KOPT-K1 (cell line): ENCODE data around the gene LRRC75B.
"Not testable (repeated sequence)": the region's sequence is repeated elsewhere in the genome, so short reads cannot be mapped to it uniquely, and the experiment has no call there.

Experiments
- H3K27ac ChIP-seq: fragments of 200-600 bp; sonication (generic); 2 replicates; pipeline ENCODE4 v1.5.1; 2016; ENCODE audit warnings: antibody characterized with exemption, mild to moderate bottlenecking, low read depth, low read length; ENCODE audit not compliant: poor library complexity, severe bottlenecking
- H3K36me3 ChIP-seq: fragments of 200-600 bp; sonication (generic); 2 replicates; pipeline ENCODE4 v1.5.1; 2017; ENCODE audit warnings: antibody characterized with exemption, mild to moderate bottlenecking, low read length, moderate library complexity; ENCODE audit not compliant: insufficient read depth
- H3K9me3 ChIP-seq: fragments of 200-600 bp; sonication (generic); 2 replicates; pipeline ENCODE4 v1.5.1; 2017; ENCODE audit warnings: antibody characterized with exemption, low read length, mild to moderate bottlenecking; ENCODE audit not compliant: insufficient read depth, poor library complexity, severe bottlenecking

The LRRC75B gene, protein sequence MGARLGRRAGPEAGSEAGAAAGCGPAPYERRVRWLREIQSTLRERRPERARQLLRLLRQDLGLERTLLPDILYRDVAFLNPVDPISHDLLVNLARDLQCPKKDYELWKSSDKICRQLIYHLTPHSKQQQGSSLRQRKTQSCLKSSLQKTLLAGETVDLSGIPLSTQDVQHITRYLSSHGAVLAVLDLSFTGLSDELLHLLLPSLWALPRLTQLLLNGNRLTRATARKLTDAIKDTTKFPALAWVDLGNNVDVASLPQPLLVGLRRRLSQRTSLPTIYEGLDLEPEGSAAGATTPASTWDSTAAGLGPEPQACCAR

DNA sequence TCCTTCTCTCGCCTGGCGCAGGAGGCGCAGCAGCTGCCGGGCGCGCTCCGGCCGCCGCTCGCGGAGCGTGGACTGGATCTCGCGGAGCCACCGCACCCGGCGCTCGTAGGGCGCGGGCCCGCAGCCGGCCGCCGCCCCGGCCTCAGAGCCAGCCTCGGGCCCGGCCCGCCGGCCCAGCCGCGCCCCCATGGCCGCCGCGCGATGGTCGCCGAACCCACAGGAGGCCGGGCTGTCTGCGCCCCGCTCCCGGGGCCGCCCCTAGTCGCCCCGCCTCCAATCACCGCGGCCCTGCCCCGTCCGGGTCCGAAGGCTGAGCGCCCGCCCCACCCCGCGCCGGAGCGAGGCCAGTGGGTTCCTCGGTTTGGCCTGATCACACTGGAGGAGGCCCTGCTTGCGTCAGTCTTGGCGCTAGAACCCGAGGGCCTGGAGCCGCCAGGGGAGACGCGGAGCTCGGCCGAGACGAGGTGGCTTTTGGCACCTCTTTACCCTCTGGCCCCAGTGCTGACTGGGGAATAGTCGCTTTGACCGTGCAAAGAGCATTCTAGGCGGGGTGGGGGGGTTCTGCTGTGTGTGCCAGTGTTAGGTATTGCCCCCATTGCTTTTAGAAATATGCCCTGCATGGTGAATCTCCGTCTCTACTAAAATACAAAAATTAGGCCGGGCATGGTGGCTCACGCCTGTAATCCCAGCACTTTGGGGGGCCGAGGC is at the start of gene LRRC75B:
Gene LRRC75B, minus strand, starts transcription at position 223 of the 708 bp plus-strand sequence. Its CDS starts 34 bp downstream, at position 189.
- Histone ChIP-seq H3K36me3 (no peaks in the 10 kb centered on the region), H3K9me3 (no peaks in the 10 kb centered on the region), H3K27ac (no peak within 1 kb of the TSS)

DNA sequence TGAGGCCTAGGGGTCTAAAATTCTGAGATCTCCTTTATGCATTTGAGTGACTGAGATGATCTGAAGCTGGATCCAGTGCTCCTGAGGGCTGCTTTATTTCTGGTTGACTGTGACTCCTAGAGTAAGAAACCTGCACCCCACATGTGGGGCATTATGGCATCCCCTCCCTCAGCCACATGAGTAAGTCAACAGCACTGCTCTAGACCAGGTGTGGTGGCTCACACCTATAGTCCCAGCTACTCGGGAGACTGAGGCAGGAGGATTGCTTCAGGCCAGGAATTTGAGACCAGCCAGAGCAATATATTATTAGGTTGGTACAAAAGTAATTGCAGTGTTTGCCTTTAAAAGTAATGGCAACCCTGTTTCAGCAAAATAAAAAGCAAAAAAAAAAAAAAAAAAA is 49.4 kb upstream of the LRRC75B start:
- not testable (repeated sequence) for H3K9me3 ChIP-seq, H3K27ac ChIP-seq, H3K36me3 ChIP-seq

DNA sequence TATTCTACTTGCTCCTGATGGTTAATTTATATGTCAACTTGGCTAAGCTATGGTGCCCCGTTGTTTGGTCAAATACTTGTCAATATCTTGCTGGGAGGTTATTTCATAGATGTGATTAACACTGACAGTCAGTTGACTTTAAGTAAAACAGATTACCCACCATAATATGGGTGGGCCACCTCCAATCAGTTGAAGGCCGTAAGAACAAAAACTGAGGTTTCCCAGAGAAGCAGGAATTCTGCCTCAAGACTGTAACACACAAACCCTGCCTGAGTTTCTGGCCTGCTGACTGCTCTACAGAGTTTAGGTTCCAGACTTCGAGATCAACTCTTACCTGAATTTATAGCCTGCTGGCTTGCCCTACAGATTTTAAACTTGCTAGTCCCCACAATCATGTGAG is 43.6 kb upstream of the LRRC75B start:
- H3K36me3 ChIP-seq, H3K9me3 ChIP-seq, H3K27ac ChIP-seq: not testable (repeated sequence)

DNA sequence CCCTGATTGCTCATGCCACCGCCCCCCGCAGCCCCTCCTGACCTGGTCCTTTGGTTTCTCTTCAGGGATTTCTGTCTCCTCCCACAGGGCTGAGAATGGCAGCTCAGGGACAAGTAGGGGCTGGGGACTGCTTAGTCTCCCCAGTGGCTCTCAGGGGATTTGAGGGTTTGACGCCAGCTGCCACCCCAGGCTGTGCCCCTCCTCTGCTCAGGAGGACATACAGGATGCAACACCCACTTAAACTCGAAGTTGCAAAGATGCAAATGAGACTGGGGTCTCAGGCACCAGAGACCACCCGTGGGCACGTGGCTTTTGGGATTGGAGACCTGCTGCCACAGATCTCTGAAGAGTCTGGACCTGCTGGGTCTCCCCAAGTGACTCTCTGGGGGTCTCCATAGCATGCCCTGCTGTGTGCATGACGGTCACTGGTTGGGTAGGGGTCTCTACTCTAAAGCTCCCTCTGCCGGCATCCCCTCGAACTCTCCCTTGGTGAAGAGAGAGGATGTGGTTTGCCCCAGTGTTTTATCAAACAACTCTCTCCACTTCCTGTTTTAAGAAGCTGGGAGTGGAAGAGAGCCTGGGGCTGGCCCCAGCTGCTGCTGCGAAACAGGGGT is 42.0 kb upstream of the LRRC75B start:
- H3K36me3 ChIP-seq, H3K9me3 ChIP-seq: not testable (repeated sequence)
- H3K27ac ChIP-seq = peak overlapping the region; percentile 45

DNA sequence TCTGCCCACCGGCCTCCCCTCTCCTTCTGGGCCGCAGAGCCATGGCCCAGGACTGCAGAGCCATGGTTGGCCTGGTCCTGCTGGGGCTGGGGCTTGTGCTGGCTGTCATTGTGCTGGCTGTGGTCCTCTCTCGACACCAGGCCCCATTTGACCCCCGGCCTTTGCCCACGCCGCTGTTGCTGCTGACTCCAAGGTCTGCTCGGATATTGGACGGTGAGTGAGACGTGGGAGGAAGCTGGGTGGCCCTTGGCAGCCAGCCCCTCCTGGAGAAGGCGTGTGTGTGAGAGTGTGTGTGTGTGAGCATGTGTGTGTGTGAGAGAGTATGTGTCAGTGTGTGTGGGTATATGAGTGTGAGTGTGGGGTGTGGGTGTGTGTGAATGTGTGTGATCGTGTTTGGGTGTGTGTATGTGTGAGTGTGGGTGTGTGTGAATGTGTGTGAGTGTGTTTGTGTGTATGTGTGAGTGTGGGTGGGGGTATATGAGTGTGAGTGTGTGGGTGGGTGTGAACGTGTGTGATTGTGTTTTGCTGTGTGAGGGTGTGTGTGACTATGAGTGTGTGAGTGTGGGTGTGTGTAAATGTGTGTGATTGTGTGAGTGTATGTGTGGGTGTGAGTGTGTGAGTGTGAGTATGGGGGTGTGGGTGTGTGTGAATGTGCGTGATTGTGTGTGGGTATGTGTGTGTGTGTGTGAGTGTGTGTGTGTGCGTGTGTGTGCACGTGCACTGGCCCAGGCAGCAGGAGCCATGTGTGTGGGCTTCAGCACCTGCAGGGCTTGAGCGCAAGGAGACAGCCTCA is 40.6 kb upstream of the LRRC75B start:
- not testable (repeated sequence) for H3K27ac ChIP-seq, H3K9me3 ChIP-seq, H3K36me3 ChIP-seq

DNA sequence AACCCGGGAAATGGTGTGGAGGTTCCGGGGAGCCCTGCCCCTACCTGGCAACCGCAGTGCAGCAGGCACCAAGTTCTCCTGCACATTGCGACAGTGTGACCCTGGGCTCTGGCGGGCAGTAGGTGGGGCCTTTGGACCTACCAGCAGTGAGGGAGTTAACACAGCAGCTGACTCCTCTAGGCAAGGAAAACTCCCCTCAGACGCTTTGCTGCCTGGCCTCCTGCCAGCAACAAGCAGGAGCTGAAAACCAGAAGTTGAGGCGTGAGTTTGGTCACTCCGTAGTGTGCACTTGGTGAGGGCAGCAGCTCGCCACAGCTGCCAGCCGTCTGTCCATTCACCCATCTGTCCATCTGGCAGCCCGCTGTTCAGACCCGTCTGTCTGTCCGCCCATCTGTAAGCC is 39.8 kb upstream of the LRRC75B start:
- not testable (repeated sequence) for H3K27ac ChIP-seq, H3K9me3 ChIP-seq, H3K36me3 ChIP-seq

DNA sequence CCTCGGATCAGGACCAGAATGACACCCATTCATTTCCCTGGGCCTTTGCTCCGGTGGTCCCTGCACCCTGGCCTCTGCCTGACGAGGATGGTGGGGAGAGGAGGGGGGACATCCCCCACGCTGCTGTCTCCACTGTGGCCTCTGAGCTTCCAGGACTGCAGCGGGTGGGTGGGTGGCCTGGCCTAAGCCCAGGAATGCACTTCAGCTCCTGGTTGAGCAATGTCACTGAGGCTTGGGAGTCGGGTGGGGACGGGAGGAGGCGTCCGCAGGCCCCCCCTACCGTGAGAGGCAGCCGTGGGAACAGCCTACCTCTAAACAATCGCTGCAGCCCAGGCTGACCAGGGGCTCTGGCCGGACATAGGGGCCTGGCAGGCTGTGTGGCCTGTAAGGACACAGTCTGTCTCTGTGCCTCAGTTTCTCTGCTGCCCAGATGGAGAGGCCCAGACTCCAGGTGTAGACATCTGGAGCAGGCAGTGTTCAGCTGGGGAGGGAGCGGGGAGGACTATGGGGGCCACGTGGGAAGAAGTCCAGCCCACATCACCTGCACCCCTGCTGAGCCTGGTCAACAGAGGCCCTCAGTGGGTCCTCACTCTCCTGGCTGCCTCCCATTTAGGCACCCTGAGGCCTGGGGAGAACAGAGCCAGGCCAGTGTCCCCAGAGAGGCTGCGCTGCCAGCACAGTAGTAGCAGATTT is 38.7 kb upstream of the LRRC75B start:
- H3K9me3 ChIP-seq, H3K36me3 ChIP-seq, H3K27ac ChIP-seq: not testable (repeated sequence)

DNA sequence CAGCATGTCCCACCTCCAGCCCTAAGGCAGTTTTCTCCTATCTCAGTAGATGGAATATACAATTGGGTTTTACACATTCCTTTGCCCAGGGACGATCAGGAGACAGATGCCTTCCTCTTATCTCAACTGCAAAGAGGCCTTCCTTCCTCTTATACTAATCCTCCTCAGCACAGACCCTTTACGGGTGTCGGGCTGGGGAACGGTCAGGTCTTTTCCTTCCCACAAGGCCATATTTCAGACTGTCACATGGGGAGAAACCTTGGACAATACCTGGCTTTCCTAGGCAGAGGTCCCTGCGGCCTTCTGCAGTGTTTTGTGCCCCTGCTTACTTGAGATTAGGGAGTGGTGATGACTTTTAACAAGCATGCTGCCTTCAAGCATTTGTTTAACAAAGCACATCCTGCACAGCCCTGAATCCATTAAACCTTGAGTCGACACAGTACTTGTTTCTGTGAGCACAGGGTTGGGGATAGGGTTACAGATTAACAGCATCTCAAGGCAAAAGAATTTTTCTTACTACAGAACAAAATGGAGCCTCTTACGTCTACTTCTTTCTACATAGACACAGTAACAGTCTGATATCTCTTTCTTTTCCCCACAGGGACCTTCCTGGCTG is 38.0 kb upstream of the LRRC75B start:
- not testable (repeated sequence) for H3K36me3 ChIP-seq, H3K27ac ChIP-seq, H3K9me3 ChIP-seq

DNA sequence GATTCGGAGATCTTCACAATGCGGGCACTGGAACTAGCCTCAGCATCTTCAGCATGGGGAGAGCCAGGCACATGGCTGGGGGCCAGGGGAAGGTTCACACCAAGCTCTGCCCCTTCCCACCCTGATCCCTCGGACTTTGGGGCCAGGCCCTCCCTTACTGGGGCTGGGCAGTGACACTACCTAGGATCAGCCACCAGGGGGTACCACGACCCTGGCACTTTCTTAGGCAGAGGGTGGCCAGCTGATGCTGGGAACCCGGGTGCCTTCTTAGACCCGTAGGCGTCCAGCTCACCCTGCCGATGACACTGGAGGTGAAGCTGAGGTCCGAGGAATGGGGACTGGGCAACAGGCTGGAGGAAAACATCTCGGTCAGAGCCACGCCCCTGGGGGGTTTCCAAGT is 36.2 kb upstream of the LRRC75B start:
- H3K27ac ChIP-seq, H3K36me3 ChIP-seq, H3K9me3 ChIP-seq: not testable (repeated sequence)

DNA sequence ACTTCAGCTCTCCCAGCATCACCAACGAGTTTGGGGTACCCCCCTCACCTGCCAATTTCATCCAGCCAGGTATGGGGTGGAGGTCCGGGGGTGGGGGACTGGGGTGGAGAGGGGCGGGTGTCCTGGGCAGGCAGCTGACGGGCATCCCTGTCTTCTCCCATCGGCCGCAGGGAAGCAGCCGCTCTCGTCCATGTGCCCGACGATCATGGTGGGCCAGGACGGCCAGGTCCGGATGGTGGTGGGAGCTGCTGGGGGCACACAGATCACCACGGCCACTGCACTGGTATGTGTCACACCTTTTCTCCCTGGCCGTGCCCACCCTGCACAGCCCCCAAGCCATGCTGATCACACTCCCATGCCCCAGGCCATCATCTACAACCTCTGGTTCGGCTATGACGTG is 35.0 kb upstream of the LRRC75B start:
- H3K9me3 ChIP-seq, H3K36me3 ChIP-seq, H3K27ac ChIP-seq: not testable (repeated sequence)

DNA sequence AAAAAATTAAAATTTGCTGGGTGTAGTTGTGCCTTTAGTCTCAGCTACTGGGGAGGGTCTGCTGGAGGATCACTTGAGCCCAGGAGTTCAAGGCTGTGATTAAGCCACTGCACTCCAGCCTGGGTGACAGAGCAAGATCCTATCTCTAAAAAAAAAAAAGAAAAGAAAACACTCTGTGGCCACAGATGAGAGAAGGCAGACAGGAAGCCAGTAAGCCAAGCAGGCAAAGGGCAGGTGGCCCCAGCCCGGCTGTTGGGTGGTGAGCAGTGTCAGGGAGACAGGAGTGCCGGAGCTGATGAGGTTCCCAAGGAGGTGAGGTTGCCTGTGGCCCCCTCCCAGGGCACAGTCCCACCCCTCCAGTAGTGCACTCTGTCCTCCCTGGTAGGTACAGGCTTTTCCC is 29.7 kb upstream of the LRRC75B start:
- H3K27ac ChIP-seq = peak overlapping the region; percentile 58
- not testable (repeated sequence) for H3K9me3 ChIP-seq, H3K36me3 ChIP-seq

DNA sequence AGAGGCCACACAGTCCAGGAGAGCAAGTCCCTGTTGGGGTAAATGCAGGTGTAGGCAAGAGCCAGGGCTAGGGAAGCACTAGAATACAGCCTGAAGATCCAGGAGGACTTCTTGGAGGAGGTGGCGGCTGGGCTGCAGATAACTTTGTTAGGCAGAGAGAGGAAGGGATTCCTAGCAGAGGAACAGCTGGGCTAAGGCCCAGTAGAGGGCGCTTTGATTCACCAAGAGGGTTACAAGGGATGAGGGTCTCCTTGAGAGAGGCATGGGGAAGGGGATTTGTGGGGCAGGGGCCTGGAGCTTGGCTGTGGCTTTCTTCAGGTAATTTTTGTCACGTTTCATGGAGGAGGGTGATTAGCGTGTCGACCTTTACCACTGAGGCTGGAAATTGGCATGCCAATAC is 28.4 kb upstream of the LRRC75B start:
- H3K27ac ChIP-seq, H3K9me3 ChIP-seq, H3K36me3 ChIP-seq: not testable (repeated sequence)

DNA sequence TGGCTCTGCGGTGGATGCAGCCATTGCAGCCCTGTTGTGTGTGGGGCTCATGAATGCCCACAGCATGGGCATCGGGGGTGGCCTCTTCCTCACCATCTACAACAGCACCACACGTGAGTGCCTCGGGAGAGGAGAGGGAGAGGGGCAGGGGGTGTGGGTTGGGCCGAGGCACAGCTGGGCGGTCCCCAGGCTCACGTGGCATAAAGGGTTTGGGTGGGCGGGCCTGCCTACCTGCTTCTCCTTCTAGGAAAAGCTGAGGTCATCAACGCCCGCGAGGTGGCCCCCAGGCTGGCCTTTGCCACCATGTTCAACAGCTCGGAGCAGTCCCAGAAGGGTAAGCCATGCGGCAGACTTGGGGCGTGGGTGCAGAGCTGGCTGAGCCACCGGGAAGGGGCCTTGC is 21.9 kb upstream of the LRRC75B start:
- not testable (repeated sequence) for H3K36me3 ChIP-seq, H3K9me3 ChIP-seq, H3K27ac ChIP-seq

DNA sequence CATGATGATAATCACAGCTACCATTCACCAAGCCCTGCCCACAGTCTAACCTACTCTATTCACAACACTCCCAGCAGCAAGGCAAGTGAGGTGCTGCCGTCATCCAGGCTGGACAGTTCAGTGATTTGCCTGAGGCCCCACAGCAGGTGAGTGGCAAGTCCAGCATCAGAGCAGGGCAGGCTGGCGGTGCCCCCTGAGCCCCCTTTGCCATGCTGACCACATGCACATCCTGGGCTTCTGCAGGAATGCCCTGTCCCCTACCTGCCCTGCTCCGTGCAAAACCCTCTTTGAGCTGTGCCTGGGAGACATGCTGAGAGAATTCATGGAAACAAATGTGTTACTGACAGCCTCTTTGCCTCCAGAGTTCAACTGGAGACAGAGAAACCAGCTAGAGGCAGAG is 17.0 kb upstream of the LRRC75B start:
- H3K36me3 ChIP-seq, H3K9me3 ChIP-seq, H3K27ac ChIP-seq: not testable (repeated sequence)
